ENCODE data around the gene CTTN.

Gene CTTN

DNA sequence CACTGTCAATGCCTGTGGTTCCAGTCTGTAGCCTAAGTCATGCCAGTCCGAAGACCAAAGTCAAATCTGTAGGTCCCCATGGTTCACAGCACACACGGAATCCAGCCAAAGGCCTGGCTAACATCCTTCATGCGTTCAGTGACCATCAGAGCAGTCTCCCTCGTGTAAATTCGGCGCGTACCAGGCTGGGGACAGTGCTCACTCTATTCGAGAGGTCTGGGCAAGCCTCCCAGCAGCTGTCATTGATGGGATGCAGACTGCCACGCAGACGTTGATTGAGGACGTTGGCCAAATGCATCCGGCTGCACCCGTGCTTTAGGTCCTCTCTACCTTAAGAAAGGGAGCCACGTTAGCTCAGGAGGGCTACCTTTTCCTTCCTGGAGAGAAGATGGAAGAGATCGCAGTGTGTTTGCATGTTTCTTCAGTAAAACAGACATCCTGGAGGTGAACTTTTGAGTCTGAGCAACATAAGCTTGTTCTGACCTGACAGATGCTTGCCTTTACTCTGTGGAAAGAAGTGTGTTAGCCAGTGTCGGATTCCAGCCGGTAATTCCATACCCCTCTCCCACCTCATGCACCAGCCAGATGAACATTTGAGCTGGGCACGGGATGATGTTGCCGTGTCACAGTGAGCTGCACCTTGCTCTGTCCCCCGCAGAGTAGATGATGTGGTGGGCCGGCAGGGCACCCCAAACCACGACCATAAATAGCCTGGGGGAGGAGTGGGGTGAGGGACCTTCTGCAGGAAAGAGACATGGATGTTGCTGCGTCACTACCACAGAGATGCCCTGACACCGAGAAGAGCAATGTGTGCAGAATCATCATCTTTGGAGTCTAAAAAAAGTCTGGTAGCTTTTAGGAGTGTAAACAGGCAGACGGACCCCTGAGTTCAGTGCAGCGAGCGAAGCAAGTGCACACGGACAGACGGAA, 12.2 kb downstream of the CTTN start:
- DNase-seq, result no peak

DNA sequence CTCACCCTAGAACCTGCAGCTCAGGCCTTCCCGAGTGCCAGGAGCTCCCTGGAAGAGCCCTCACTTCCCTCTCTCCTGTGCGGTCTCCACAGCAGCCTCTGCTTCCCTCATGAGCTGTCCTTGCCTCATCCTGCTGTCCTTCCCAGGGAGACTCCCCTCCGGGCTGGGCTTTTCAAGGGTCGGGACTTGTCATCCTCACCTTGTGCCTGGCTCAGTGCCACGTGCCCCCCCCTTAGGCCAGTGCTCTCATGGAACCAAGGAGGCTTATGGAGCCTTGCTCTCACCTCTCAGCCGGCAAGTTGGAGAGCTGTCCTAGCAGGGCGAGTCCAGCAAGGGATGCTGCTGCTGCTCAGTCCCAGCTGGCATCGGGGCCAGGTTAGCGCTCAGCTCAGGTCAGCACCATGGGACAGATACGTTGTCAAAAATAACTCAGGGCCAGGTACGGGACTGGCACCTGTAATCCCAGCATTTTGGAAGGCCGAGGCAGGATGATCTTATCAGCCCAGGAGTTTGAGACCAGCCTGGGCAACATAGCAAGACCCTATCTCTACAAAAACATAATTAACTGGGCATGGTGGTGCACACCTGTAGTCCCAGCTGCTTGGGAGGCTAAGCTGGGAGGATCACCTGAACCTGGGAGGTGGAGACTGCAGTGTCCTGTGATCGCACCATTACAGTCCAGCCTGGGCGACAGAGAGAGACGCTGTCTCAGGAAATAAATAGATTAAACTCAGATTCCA, 13.6 kb downstream of the CTTN start:
- no peak for DNase-seq

DNA sequence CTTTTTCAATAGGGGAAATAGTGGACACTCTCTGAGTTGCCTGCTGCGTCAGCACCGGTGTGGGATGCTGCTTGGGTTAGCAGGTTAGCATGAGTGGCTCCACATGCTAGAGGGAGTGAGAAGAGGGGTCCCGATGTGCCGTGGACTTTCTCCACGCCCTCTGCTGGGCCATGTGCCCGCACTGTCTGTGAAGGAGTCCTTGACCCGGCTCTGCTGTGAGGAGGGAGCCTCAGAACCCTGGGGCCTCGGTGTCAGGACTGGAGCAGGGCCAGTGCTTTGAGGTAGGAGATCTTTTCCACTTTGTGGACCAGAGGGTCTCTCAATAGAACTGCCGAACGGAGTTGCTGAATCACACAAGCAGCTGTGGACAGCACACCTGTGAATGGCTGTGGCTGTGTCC, 14.8 kb downstream of the CTTN start:
- DNase-seq, result no peak

DNA sequence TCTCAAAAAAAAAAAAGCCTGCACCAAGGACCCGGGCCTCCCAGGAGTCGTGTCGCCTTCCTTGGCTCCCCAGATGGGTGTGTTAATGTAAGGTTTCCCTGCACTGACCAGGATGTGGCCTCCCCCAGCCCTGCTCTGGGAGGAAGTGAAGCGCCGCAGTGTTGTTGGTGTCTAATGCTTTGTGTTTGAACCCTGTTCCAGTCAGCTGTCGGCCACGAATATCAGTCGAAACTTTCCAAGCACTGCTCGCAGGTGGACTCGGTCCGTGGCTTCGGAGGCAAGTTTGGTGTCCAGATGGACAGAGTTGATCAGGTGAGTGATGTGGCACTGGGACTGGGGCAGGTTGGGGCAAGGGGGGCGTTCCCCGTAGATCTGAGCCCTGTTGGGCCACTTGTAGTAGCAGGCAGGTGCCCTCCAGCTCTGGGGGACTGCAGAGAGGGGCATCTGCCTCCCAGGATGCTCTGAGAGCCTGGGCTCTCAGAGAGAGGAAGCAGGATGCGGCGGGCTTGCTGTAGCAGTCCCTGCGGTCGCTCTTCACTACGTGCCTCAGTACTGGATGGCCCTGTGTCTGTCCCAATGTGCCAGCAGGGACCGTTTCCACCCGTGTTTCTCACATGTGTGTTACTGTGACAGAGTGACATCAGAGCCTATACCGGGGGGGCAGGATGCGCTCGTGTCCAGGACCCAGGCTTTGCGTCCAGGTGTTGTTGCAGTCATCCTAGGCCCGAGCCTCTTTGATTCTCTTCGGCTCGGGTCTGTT, 16.2 kb downstream of the CTTN start:
- no peak for DNase-seq

DNA sequence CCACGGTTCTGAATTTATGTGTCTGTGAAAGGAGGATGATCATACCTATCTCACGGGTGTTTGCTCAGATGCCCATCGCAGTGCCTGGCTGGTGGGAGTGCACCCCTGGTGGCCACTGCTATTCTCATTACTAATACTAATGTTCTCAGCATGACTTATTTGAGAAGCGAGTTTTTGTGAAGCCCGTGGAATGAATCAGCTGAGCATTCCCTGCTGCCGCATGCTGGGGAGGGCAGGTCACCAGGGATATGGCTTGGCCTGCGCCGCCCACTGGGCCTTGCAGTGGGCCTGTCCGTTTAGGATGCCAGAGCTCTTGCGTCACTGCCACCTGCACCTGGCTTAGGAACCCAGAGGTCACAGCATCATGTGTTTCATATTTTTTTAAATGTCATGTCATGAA, 16.9 kb downstream of the CTTN start:
- no peak for DNase-seq

DNA sequence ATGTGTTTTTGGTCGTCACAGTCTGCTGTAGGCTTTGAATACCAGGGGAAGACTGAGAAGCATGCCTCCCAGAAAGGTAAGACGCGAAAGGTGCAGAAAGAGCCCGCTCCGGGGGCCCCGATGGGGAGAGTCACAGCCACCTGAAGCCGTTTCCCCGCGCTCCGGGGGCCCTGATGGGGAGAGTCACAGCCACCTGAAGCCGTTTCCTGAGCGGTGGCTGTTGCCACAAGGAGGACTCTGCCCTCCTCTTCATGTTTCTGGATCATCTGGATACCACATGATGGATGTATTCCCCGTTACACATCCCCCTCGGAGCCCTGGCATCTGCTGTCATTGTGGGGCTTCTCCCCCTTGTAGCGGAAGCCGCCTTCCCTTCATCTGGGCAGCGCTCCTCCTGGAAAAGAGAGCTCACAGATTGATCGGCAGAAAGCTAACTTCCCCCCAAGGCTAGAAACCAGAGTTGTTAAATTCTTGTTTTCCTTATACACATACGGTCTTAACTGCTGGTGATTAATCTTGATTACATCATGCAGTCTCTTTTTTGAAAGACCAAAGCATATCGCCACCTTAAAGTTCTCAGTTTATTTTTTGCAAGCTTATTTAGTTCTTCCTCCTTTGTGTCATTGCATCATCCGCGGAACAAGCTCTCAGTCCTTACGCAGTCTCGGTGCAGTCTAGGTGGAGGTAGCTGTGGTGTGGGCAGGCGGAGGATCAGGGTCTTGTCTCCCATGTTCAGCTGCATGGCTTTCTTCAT, 17.5 kb downstream of the CTTN start:
- DNase-seq, result no peak

DNA sequence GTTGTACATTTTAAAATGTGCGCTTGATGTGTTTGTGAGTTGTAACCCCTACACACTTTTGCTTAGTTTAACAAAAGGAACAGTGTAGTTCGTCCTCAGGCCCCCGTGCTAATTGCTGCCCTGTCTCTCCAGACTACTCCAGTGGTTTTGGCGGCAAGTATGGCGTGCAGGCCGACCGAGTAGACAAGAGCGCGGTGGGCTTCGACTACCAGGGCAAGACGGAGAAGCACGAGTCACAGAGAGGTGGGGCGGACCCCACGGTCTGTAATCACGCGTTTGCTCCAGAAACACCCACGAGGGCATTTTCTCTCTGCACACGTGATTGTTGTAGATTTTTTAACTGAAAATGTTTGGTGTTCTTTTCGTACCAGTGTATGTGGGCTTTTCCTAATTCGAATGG, 18.6 kb downstream of the CTTN start:
- DNase-seq, result no peak

DNA sequence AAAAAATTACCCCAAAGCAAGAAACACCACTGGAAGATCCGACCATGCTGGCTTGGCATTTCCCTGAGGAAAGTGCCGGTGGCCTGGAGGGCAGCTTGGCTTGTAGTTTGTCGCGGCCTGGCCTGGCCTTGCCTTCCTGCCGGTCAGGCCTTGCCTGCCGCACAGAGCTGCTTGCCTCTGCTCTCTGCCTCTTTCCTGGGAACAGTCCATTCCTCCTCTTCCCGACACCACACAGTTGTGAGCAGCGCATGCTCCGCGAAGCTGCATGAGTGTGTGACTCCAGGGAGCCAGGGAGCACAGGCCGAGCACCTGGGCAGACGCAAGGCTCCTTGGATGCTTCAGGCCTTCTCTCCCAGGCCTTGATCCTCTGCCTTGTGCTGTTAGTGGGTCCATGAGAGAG, 19.8 kb downstream of the CTTN start:
- DNase-seq, result no peak

DNA sequence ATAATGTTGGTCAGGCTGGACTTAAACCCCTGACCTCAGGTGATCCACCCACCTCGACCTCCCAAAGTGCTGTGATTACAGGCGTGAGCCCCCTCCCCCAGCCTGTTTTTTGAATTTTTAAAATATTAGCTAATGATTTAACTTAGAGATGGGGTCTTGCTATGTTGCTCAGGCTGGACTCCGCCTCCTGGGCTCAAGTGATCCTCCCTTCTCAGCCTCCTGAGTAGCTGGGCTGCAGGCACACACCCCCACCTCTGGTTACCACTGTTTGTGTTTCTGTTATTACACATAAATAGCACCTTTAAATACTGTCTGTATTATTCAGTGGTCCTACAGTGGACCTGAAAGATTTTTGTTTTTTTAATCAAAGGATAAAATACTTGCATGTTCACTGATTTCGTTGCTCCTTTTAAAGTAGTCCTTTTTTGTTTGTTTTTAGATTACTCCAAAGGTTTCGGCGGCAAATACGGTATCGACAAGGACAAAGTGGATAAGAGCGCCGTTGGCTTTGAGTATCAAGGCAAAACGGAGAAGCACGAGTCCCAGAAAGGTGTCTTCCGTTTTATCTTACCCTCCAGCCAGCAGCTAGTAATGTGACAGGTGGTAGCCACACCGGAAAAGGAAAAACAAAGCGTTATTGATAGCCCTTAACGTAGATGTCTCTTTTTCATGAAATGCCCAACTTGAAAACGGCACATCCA, 21.1 kb downstream of the CTTN start:
- DNase-seq, result no peak

DNA sequence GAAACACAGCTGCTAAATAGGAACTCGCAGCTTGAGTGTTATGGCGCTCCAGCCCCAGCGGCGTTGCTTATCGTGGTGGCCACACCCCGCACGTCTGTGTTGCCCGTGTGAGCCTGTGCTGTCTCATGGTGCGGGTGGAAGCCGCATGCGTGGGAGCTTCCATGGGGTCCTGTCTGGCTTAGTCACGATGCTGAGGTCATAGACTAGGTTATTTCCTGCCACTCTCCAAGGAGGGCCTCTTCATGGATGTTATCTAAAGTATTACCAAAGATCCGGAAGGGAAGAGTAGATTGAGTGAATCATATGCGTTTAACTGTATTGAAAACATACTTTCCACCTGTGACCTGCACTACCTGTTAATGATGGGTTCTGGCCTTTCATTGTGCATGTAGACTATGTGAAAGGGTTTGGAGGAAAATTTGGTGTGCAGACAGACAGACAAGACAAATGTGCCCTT, 21.7 kb downstream of the CTTN start:
- no peak for DNase-seq

DNA sequence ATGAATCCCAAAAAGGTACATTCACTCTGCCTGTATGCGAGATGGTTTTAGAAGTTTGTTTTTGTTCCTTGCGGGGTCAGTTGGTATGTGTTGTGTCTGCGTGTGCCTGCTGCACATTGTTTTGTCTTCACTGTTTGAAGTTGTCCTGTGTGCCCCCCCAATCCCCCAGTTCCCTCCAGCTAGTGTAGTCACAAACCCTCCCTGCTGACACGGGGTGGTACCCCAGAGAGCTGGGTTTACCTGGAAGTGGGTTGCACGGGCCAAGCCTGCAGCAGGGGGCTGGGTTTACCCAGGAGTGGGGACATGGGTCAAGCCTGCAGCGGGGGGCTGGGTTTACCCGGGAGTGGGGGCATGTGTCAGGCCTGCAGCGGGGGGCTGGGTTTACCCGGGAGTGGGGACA, 22.2 kb downstream of the CTTN start:
- no peak for DNase-seq

DNA sequence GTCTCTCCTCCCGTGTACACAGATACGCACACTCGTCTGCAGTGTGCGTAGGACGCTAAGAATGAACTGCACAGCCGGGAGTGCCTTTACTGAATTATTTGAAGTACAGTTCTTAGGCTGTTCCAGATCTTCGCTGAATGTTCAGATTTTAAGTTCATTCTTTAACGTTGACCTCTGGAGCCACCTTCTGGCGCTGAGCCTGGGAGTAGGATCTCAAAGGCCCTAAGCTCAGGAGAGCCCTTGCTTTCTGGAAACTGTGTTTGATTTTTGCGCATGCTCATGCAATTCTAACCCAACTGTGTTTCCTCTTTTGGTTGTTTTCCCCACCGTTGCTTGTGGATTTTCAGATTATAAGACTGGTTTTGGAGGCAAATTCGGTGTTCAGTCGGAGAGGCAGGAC, 22.8 kb downstream of the CTTN start:
- no peak for DNase-seq

DNA sequence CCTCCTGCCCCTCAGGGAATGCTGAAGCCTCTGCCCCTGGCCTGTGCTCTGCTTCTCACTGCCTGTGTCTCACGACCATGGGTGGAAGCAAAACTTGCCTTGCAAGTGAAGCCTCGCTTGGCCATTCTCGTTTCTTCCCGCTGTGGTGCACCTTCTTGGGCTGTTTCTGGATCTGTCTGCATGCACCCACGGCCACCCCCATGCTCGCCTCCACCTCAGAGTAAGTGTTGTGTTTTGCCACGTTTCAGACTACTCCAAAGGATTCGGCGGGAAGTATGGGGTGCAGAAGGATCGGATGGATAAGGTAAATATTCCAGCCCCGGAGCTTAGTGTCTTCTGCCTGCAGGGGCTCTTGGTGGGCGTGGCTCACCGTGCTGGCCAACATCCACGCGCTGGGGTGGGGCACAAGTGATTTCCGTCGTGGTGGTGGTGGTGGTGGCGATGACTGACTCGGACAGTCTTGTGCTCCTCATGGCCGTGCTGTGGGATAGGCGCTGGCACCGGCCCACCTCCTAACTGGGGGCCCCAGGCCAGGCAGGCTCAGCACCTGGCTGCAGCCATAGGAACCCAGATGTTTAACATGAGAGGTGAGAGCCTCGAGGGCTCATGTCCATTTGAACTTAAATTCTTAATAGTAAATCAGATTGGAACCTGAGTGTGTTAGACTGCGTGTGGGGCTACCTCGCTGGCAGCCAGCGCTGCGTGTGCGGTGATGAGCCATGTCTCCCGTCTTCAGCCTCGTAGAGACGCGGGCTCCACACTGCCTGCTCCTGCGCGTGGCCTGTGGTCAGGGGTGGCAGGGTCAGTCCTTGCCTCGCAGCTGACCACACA, 24.6 kb downstream of the CTTN start:
- no peak for DNase-seq

DNA sequence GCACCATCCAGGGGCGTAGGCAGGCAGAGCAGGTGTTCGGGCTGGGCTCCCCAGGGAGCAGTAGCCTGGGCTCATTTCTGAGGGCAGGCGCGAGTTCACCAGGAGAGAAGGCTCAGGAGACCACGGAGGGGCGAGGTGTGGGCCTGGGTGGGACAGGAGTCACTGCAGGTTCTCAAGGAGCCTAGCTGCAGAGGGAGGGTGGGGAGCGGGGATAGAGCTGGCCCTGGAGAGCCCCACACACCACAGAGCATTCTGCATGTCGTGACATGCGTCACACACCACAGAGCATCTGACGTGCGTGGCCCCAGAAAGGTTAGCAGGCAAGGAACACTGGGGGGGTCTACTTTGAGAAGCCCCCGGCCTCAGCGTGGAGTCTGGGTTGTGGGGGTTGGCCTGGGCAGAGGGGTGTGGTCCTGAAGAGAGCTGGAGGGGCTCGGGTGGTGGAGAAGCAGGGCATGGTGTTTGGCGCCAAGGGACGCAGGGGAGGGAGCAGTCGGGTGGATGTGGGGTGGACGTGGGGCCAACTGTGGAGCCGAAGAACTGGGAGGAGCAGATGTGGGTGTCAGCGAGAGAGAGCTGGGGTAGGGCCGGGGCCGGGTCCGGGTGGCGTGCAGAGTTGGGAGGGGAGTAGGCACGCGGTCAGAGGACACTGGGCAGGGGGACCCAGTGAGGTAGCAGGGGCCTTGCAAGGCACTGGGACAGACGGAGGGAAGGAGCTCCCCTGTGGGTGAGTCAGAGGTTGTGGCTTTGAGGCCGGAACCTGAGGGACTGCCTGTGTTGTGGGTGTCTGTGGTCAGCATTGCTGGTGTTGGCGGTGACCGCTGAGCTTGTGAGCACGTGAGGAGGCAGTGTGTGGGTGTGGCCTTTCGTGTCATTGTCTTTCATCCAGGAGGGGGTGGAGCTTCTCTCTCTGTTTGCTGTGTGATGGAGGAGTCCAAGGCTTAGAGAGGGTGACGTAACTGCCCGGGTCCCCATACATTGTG, 25.5 kb downstream of the CTTN start:
- no peak for DNase-seq

DNA sequence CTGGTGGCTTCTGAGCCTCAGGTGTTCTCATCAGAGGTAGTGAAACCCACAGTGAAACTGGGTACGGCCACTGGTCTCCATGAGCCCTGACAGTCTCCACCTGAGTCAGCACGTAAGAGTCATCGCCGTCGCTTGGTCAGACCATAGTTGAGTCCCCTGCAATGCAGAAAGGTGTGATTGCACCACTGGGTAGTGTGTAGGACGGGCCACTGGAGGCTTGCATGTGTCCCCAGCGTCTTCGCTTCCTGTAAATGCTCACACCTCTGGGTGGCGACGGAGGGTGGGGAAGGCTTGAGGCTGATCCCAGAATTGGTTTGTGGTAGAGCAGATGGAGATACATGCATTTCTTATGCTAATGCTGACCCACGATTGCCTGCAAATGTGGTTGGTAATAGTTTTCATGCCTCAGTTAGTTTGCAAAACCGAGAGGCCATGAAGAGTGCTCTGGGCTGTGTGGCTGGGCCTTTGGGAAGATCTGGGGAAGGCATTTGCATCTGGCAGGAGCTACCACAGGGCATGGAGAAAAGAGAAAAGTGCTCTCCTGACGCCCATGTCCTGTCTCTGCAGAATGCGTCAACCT, 26.5 kb downstream of the CTTN start:
- DNase-seq, result peak; percentile 61

DNA sequence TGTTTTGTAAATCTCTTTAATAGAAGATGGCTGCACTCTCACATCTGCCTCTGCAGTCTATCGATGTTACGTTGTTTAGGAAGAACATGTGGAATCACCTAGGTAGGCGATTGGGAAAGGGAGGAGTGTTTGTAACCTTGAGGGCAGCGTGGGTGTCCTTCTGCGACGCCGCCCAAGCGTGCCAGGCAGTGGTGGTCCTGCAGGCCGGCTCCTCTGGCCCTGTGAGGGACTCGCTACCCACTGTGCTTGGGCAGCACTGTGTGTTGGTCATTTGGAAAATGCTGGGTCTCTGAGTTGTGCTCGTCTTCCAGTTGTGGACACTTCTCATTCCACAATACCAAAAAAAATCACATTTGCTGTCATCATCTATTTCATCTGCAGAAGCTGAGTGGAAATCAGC, 29.1 kb downstream of the CTTN start:
- DNase-seq, result no peak

DNA sequence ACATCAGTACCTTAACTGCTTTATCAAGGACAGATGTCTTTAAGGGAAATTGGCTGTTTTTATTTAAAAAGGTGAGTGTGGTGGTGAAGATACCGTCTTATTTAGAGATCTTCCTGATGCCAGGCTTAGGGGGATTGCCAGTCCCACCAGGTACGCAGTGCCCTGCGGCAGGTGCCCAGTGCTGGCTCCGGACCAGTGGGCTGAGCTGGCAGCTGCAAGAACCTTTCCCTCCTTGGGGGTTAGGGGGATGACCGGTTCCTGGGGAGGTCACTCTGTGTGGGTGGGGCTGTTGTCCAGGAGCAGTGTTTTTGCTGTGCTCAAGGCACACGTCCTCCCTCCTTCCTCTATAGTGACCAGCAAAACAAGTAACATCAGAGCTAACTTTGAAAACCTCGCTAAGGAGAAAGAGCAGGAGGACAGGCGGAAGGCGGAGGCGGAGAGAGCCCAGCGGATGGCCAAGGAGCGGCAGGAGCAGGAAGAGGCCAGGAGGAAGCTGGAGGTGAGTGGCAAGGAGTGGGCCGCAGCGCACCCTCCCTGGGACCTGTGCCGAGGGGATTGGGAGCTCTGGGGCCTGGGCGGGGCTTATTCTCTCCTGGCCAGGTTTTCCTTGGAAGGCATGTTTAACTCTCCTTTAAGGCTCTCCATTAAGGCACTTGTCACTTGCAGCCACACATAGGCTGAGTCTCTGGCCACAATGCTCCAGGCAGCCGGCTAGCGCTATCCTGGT, 30.5 kb downstream of the CTTN start:
- DNase-seq, result no peak

DNA sequence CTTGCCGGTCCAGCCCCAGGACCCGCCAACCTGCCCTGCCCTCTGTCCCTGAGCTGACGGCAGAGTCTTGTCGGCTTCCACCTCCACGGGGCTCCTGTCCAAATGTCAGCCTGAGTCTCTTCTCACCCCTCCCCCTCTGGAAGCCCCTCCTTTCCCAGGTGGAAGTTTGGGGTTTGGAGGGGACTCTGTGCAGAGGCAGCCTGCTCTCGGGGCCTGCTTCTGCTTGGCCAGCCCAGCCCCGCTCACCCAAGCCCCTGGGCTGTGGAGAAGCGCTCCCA, 31.0 kb downstream of the CTTN start:
- DNase-seq, result no peak
